ENCODE results near the gene TBX15. TPM values are rescaled to one million over a fixed set of nuclear protein-coding genes. Genes with fewer than 3 reads are reported as not detected.

The TBX15 gene
- total and polyA plus RNA-seq, 2 experiments from 2014 or later, result 0.21 TPM; not detected in 1

DNA sequence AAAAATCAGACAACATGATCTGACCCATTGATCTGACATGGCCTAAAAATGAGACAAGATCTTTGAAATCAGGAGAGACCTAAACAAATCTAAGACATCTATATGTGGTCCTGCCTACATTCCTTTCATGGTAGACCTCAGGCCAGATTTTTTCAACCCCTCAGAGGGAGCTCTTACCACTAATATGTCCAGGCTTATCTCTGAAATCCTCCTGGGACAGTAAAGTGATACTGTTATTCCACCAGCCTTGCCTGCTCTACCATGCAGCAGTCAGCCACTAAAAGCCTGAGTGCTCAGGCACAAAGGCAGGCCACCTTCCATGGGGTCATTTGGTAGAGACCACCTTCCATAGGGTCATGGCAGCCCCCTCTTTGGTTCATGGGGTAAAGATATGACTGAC, 126.9 kb downstream of the TBX15 start (continued):
- no peak for TF ChIP-seq EZH2phosphoT487 (IDR thresholded peaks at IDR 0.05; ENCODE audit: unreplicated experiment)
- TF ChIP-seq POLR2AphosphoS5 (IDR thresholded peaks at IDR 0.05; ENCODE audit: low read depth), result no peak
- no peak for TF ChIP-seq ETS1 (IDR thresholded peaks at IDR 0.05)
- TF ChIP-seq, protein P1, sequence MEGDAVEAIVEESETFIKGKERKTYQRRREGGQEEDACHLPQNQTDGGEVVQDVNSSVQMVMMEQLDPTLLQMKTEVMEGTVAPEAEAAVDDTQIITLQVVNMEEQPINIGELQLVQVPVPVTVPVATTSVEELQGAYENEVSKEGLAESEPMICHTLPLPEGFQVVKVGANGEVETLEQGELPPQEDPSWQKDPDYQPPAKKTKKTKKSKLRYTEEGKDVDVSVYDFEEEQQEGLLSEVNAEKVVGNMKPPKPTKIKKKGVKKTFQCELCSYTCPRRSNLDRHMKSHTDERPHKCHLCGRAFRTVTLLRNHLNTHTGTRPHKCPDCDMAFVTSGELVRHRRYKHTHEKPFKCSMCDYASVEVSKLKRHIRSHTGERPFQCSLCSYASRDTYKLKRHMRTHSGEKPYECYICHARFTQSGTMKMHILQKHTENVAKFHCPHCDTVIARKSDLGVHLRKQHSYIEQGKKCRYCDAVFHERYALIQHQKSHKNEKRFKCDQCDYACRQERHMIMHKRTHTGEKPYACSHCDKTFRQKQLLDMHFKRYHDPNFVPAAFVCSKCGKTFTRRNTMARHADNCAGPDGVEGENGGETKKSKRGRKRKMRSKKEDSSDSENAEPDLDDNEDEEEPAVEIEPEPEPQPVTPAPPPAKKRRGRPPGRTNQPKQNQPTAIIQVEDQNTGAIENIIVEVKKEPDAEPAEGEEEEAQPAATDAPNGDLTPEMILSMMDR (conservative IDR thresholded peaks at IDR 0.05; ENCODE audit: low read depth in 2 of 2), result no peak
- TF ChIP-seq ZNF331 (CRISPR knock-in tag; IDR thresholded peaks at IDR 0.05; ENCODE audit: low read depth), result no peak

DNA sequence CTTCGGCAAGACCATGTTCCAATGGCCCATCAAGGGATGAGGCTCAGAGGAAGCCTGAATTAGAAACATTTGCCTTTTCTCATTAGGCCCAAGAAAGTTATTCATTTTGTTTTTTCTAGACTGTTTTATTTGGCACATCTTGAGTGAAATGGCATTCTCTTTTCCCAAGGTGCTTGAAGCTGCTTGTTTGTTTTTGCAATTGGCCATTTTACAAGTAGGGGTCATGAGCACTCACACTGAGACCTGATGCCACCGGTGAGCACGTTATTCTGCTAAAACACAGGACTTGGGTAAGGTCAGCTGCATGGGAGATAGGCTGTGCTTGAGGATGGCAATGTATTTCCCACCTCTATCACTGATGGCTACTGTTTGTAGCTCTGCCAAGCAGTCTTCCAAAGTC, 128.1 kb downstream of the TBX15 start:
- Mint-ChIP-seq H3K4me3 (no peak overlapping the region), H3K4me1 (no peaks in the 10 kb centered on the region), H3K27me3 (ENCODE audit: insufficient read depth, low read depth, poor library complexity) (peaks cover 2% of the 10 kb centered on the region), H3K9me3 (no peaks in the 10 kb centered on the region; the same call in 2 of the 3 replicates), H3K27ac (no peak overlapping the region), H3K36me3 (ENCODE audit: low read depth) (no peaks in the 10 kb centered on the region)
- Histone ChIP-seq H2AFZ (no peak overlapping the region), H3K27me3 (ENCODE audit: insufficient read depth) (no peaks in the 10 kb centered on the region), H3K4me1 (ENCODE audit: insufficient read depth) (no peaks in the 10 kb centered on the region), H3K27ac (ENCODE audit: low read depth) (no peak overlapping the region), H3F3A (replicated peaks; ENCODE audit: low read depth) (no peaks in the 10 kb centered on the region), H3K4me3 (no peak overlapping the region), H3K9me2 (ENCODE audit: insufficient read depth) (peaks cover 5% of the 10 kb centered on the region; the same call in 1 of the 2 replicates), H4K20me1 (replicated peaks; ENCODE audit: insufficient read depth) (no peaks in the 10 kb centered on the region), H3K4me2 (no peak overlapping the region), H3K36me3 (ENCODE audit: insufficient read depth) (no peaks in the 10 kb centered on the region), H3K79me2 (replicated peaks; ENCODE audit: insufficient read depth) (no peaks in the 10 kb centered on the region)
- ATAC-seq (no peak), DNase-seq (ENCODE audit: low spot score) (no peak)
- TF ChIP-seq ZNF462 (CRISPR knock-in tag; IDR thresholded peaks at IDR 0.05) (no peak), ZNF331 (CRISPR knock-in tag; IDR thresholded peaks at IDR 0.05; ENCODE audit: low read depth) (no peak), EZH2 (IDR thresholded peaks at IDR 0.05; ENCODE audit: low read depth, unreplicated experiment) (no peak), ZNF114 (CRISPR knock-in tag; IDR thresholded peaks at IDR 0.05) (no peak), CREB1 (CRISPR knock-in tag; IDR thresholded peaks at IDR 0.05; ENCODE audit: low read depth) (no peak), STAT1 (IDR thresholded peaks at IDR 0.05; ENCODE audit: unreplicated experiment) (no peak), JUNB (IDR thresholded peaks at IDR 0.05; ENCODE audit: unreplicated experiment) (no peak), EZH2phosphoT487 (IDR thresholded peaks at IDR 0.05; ENCODE audit: unreplicated experiment) (no peak), ETS1 (IDR thresholded peaks at IDR 0.05) (no peak)
- TF ChIP-seq, protein P1 (conservative IDR thresholded peaks at IDR 0.05; ENCODE audit: low read depth in 2 of 2), result no peak

Data from GM23338 (cell line).